HUES6 (cell line): ENCODE data around the gene SLC16A5.

Experiments
- H3K27ac ChIP-seq: 2 replicates; pipeline ENCODE4 v1.7.0; 2013; ENCODE audit warnings: low read depth, mild to moderate bottlenecking, low read length, inconsistent platforms
- H3K27me3 ChIP-seq: 2 replicates; pipeline ENCODE4 v1.6.1; 2013; ENCODE audit warnings: low read length; ENCODE audit not compliant: control insufficient read depth, insufficient read depth
- H3K36me3 ChIP-seq: 2 replicates; pipeline ENCODE4 v1.6.1; 2013; ENCODE audit warnings: low read length; ENCODE audit not compliant: control insufficient read depth, insufficient read depth
- H3K4me1 ChIP-seq: 2 replicates; pipeline ENCODE4 v1.6.1; 2013; ENCODE audit warnings: low read length; ENCODE audit not compliant: control insufficient read depth, insufficient read depth
- H3K4me3 ChIP-seq: 2 replicates; pipeline ENCODE4 v1.5.1; 2013; ENCODE audit warnings: low read depth, low read length
- H3K9ac ChIP-seq: one replicate; pipeline ENCODE4 v1.6.1; 2013; ENCODE audit warnings: mild to moderate bottlenecking, low read length
- H3K9me3 ChIP-seq: 2 replicates; pipeline ENCODE4 v1.6.1; 2013; ENCODE audit warnings: low read depth, low read length; ENCODE audit not compliant: control insufficient read depth, insufficient read depth

SLC16A5 gene

GRCh38 chr17:75077072-75077495 is 10.7 kb upstream of the SLC16A5 start:
- Histone ChIP-seq H3K36me3 (no peaks in the 10 kb centered on the region), H3K9ac (no peak overlapping the region), H3K27me3 (no peaks in the 10 kb centered on the region), H3K4me1 (peaks cover 26% of the 10 kb centered on the region), H3K27ac (no peak overlapping the region), H3K9me3 (no peaks in the 10 kb centered on the region), H3K4me3 (peak overlapping the region; percentile 13; the same call in 1 of the 2 replicates)

GRCh38 chr17:75077496-75078283 is 10.1 kb upstream of the SLC16A5 start:
- H3K9ac ChIP-seq = no peak overlapping the region
- H3K27me3 ChIP-seq = no peaks in the 10 kb centered on the region
- H3K27ac ChIP-seq = no peak overlapping the region; the same call in 1 of the 2 replicates
- peak overlapping the region; percentile 13; the same call in 1 of the 2 replicates for H3K4me3 ChIP-seq
- H3K9me3 ChIP-seq = no peaks in the 10 kb centered on the region
- H3K36me3 ChIP-seq = no peaks in the 10 kb centered on the region
- H3K4me1 ChIP-seq = peaks cover 32% of the 10 kb centered on the region

- Histone ChIP-seq H3K27ac (peak overlapping the region; percentile 67; the same call in 1 of the 2 replicates), H3K9ac (peak overlapping the region; percentile 51), H3K27me3 (no peaks in the 10 kb centered on the region), H3K36me3 (no peaks in the 10 kb centered on the region), H3K9me3 (no peaks in the 10 kb centered on the region), H3K4me1 (peaks cover 32% of the 10 kb centered on the region), H3K4me3 (no peak overlapping the region)
Measured at GRCh38 chr17:75078284-75079022, 9.3 kb upstream of the SLC16A5 start.

- H3K4me3 ChIP-seq = no peak overlapping the region
- H3K27me3 ChIP-seq = no peaks in the 10 kb centered on the region
- H3K9me3 ChIP-seq = no peaks in the 10 kb centered on the region
- no peaks in the 10 kb centered on the region for H3K36me3 ChIP-seq
- H3K4me1 ChIP-seq = peaks cover 36% of the 10 kb centered on the region
- peak overlapping the region; percentile 67; the same call in 1 of the 2 replicates for H3K27ac ChIP-seq
- H3K9ac ChIP-seq = no peak overlapping the region
Measured at GRCh38 chr17:75079023-75079373, 8.8 kb upstream of the SLC16A5 start.

GRCh38 chr17:75081611-75082540 is 5.9 kb upstream of the SLC16A5 start:
- Histone ChIP-seq H3K27me3 (no peaks in the 10 kb centered on the region), H3K9ac (no peak overlapping the region), H3K36me3 (no peaks in the 10 kb centered on the region), H3K4me1 (peaks cover 45% of the 10 kb centered on the region), H3K9me3 (no peaks in the 10 kb centered on the region), H3K4me3 (no peak overlapping the region), H3K27ac (no peak overlapping the region)

GRCh38 chr17:75082683-75083082 is 5.1 kb upstream of the SLC16A5 start:
- H3K9ac ChIP-seq = no peak overlapping the region
- no peak overlapping the region for H3K27ac ChIP-seq
- no peaks in the 10 kb centered on the region for H3K36me3 ChIP-seq
- H3K27me3 ChIP-seq = no peaks in the 10 kb centered on the region
- no peak overlapping the region for H3K4me3 ChIP-seq
- H3K9me3 ChIP-seq = no peaks in the 10 kb centered on the region
- peaks cover 42% of the 10 kb centered on the region for H3K4me1 ChIP-seq

GRCh38 chr17:75084039-75084660 is 3.6 kb upstream of the SLC16A5 start:
- no peaks in the 10 kb centered on the region for H3K27me3 ChIP-seq
- no peaks in the 10 kb centered on the region for H3K36me3 ChIP-seq
- H3K4me3 ChIP-seq = no peak overlapping the region
- no peaks in the 10 kb centered on the region for H3K9me3 ChIP-seq
- no peak overlapping the region for H3K27ac ChIP-seq
- H3K9ac ChIP-seq = no peak overlapping the region
- H3K4me1 ChIP-seq = peaks cover 39% of the 10 kb centered on the region

- Histone ChIP-seq H3K36me3 (no peaks in the 10 kb centered on the region), H3K4me3 (peak overlapping the region; percentile 83; the same call in 1 of the 2 replicates), H3K9me3 (no peaks in the 10 kb centered on the region), H3K27ac (peak overlapping the region; percentile 97; the same call in 1 of the 2 replicates), H3K4me1 (peaks cover 54% of the 10 kb centered on the region), H3K27me3 (no peaks in the 10 kb centered on the region), H3K9ac (no peak overlapping the region)
Measured at GRCh38 chr17:75086496-75087181, 1.1 kb upstream of the SLC16A5 start.

- H3K36me3 ChIP-seq = no peaks in the 10 kb centered on the region
- peak overlapping the region; percentile 97 for H3K27ac ChIP-seq
- peak overlapping the region; percentile 83 for H3K4me3 ChIP-seq
- peak overlapping the region; percentile 85 for H3K9ac ChIP-seq
- peaks cover 58% of the 10 kb centered on the region for H3K4me1 ChIP-seq
- no peaks in the 10 kb centered on the region for H3K27me3 ChIP-seq
- H3K9me3 ChIP-seq = no peaks in the 10 kb centered on the region
Measured at GRCh38 chr17:75087182-75087557, 584 bp upstream of the SLC16A5 start.
